ENCODE data around the gene KCTD15.

Gene KCTD15

DNA sequence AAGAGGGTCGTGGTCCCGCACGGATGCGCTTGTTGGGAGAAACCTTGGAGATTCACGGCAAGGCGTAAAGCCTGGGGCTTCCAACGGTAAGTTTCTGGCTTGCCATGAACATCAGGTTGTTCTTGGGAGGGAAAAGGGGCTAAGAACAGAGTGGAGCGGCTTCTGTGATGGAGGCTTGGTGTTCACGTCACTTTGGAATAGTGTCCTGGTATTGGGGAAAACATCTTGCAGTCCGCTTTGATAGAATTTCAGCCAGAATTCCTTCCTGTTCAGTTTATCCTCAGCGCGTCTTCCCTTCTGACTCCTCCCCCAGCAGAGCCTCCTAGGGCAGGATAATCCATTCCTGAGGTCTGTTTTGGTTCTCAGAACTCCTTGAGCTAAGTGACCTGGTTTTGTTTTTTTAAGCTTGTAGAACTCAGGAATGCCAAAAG lies 2.0 kb downstream of the KCTD15 start:
- no peak for DNase-seq

GRCh38 chr19:33799476-33799875 lies 2.8 kb downstream of the KCTD15 start:
- DNase-seq: no peak

GRCh38 chr19:33800012-33800680 lies 3.5 kb downstream of the KCTD15 start:
- DNase-seq: no peak

DNA sequence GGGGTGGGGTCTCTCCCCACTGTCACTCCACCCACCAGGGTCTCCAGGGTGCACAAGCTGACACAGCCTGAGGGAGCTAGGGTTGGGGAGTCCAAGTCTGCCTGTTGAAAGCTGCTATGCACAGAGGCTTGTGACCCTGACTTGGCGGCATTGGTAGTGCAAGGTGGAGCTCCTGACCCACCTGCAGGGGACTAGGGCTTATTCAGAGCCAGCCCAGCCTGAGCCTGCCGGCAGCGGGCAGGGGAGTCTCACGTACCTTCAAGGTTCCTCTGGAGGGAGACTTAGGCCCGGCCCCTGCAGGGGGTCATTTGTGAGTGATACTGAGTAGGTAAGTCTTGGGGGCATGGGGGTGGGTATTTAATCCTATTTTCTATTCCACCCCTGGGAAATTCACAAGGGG lies 4.7 kb downstream of the KCTD15 start:
- no peak for DNase-seq

DNA sequence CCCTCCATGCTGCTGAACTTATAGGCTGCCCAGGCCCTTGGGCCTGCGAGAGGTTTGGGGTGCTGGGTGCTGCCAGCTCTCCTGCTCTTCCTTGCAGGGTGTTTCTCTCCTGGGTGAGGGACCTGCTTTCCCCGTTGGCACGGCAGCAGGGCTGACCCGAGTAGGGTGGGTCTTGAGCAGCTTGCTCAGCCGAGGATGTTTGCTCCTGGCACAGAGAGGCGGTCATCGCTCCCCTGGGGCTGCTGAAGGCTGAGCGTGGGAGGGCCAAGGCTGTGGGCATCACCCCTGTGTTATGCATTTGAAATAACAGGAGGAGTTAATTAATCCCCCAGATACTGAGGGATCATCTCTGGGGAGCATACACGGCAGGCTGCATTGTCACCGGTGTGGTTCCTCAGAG lies 5.3 kb downstream of the KCTD15 start:
- no peak for DNase-seq

GRCh38 chr19:33802801-33803200 lies 6.1 kb downstream of the KCTD15 start:
- DNase-seq: no peak

GRCh38 chr19:33803383-33803782 lies 6.7 kb downstream of the KCTD15 start:
- no peak for DNase-seq

DNA sequence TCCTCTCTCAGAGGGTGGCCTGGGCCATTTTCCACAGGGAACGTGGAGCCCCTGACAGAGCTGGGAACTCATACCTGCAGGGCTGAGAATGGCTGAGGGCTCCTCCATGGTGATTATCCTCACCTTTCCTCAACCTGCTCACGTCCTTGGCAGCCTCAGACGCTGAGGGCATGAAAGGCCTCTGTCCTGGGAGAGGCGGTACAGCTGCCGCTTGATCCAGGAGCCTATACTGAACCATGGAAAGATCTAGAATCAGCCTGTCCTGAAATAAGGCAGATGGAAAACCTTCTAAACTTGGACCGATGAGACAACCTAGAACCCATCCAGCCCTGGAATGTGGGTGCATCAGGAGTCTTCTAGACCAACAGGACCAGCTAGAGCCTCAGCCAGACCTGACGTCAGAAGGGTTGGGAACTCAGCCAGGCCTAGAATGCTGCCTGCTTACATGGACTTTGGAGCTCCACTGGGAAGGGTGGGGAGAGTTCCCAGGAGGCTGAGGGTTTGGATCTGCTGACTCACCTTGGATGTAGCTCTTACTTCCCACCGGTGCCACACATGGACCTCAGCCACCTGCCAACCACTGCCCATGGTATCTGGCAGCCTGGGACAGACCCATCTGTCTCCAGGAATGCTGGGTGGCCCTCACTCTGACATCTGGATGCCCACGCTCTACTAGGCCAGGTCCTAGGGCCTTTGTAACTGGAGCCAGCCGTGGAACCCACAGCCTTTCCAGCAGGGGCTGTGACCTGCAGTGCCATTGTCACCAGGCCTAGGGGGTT lies 7.5 kb downstream of the KCTD15 start:
- DNase-seq: no peak

- no peak for DNase-seq
Measured at GRCh38 chr19:33805313-33805712, 8.6 kb downstream of the KCTD15 start.

DNA sequence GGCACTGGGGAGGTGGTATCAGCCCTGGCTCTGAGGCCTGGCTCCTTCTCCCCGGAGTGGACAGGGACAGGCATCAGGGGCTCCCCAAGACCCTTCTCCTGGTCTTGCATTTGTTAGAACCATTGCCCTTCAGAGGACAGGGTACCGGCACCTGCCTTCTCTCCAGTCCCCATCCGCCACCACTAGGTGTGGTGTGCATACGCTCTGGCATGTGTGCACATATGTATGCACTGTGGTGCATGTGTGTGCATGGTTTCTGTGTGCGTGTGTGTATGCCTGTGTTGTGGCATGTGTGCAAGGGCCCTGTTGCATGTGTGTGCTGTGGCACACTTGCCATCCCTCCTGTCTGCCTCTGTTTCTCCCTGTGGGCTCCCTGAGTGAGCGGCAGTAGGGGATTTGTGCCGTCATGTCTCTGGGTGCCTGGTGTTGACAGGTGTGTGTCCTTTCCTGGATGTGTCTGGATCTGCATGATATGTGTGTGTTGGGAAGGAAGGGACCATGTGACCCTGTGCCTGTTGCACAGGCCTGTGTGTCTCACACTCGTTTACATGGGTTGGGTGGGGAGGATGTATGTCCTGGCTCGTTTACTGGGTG lies 9.3 kb downstream of the KCTD15 start:
- no peak for DNase-seq

DNA sequence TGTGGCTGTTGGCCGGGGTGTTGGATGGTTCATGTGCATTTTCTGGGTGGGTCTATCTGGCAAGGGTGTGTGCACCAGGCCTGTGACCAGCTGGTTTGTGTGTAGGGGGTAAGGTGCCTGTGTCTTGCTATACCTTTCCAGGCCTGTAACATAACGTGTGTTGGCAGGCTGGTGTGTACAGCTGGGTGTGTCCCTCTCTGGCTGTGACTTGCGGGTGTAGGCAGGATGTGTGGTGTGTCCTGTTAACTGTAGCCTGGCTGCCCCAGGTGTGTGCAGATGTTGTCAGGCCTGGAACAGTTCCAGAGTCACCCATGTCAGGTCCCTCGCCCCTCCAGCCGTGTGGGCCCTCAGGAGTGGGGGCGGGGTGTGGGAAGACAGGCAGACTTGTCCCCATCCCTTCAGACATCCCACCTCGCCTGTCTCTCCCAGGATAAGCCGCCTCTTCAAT lies 9.8 kb downstream of the KCTD15 start:
- DNase-seq: no peak

- no peak for DNase-seq
Measured at GRCh38 chr19:33808399-33808798, 11.7 kb downstream of the KCTD15 start.

DNA sequence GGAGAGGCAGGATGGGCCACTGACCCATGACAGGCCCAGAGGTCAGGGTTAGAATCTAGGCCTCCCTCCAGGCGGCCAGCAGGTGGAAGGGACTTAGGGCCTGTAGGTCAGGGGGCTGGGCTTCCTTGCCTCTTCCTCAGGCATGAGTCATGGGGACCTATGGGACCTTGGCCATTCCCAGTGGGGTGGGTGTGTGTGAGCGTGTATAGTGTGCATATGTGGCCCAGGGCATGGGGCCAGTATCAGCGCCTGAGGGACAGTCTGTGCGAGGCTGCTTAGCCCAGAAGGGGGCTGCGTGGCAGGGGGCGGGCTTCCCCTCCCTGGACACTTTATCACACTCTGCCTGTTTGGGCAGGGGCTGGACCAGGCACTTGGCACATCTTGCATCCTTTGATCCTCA lies 13.3 kb downstream of the KCTD15 start:
- no peak for DNase-seq

DNA sequence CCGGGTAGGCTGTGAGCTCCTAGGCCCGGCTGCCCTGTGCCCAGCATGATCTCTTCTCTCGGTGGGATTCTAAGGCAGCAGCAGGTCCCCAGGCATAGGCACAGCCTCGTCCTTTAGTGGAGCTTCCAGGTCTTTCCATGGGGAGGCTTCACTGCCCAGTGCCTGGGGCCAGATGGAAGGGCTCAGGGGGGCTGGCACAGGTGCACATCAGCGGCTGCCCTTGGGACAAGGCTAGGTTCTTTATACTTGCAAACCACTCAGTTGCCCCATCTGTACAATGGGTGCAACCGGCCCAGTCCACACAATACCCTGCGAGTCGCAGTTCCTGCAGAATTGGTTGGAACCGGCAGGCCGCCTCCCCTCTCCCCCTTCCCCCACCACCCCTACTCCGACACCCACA lies 14.2 kb downstream of the KCTD15 start:
- no peak for DNase-seq

DNA sequence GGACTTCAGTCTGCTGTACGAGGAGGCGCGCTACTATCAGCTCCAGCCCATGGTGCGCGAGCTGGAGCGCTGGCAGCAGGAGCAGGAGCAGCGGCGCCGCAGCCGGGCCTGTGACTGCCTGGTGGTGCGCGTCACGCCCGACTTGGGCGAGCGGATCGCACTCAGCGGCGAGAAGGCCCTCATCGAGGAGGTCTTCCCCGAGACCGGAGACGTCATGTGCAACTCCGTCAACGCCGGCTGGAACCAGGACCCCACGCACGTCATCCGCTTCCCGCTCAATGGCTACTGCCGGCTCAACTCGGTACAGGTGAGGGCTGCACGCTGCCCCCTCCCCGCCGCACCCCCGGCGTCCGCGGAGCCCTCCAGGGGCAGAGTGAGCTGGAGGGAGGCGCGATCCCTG lies 14.6 kb downstream of the KCTD15 start:
- DNase-seq: no peak

- DNase-seq: no peak
Measured at GRCh38 chr19:33811736-33812387, 15.2 kb downstream of the KCTD15 start.

DNA sequence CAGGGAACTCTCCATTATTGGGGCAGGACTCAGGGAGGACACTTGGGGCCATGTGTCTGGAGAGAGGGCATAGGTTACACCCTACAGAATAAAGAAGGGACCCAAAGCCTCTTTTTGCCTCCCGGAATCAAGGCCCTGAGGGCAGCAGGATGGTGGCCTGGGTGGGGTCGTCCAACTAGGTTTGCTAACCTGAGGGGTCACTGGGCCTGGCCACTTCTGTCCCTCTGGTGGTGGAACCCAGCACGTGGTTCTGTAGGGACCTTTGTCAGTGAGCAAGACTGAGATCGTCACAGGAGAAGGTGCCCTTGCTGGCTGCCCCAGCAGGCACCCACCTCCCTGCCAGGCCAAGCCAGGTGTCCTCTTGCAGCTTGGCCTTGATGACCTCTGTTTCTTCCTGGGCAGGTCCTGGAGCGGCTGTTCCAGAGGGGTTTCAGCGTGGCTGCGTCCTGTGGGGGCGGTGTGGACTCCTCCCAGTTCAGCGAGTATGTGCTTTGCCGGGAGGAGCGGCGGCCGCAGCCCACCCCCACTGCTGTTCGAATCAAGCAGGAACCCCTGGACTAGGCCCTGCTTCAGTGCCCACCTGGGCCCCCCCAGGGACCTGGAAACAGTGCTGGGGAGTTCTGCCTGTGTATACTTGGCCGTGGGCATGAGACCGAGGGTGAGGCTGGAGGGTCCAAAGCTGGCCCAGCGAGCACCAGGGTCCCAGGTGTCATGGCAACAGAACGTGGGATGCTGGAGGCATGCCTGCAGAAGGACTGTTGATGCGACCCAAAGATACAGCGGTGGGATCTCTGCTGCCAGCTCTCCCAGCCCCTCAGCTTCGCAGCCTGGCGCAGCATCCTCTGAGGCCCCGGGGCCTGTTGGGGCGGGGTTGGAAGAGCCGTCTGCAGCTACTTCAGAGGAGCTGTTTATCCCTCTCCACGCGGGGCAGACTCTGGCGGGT lies 16.0 kb downstream of the KCTD15 start:
- DNase-seq: no peak

GRCh38 chr19:33813391-33814101 lies 16.9 kb downstream of the KCTD15 start:
- DNase-seq: no peak

DNA sequence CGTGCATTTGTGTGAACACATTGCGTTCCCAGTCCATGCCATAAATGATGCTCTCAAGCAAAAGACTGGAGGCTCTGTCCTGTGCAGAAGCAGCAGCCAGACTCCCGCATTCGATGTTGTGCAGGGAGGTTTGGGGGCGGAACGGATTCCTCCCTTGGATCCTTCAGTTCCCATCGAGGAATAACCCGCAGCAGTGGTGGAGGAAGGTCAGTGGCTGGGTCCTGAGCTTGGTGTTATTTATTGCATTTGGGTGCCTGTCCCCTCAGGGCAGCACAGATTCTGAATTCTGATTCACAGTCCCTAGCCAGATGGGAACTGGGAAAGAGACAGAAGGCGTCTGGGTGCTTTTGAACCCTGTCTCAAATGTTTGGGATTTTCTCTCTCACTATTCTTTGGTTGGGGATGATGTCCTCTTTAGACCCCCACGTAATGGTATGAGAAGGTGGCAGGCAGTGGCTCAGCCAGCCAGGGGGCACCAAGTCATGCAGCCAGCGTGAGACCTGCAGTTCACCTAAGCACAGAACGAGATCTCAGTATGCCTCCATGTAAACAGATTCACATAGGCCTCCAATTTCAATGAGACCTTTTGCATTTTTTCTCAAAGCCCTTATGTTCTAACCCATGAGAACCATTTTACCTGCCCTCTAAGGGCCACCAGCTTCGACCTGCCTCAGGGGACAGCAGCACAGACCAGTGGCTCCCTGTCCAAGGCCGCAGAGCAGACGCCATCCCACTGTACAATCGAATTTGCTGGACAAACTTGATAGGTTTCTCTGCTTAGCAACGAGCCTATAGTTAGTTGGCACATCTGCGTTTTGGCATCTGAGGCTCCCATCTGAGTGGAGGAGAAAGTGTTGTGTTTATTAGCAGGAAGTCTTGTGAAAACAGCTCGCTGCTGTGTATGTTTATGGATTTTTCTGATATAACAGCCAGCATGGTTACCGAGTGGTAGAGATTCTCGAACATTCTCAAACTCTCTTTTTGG lies 17.8 kb downstream of the KCTD15 start:
- no peak for DNase-seq
